ENCODE results near the gene RHEX.

DNA sequence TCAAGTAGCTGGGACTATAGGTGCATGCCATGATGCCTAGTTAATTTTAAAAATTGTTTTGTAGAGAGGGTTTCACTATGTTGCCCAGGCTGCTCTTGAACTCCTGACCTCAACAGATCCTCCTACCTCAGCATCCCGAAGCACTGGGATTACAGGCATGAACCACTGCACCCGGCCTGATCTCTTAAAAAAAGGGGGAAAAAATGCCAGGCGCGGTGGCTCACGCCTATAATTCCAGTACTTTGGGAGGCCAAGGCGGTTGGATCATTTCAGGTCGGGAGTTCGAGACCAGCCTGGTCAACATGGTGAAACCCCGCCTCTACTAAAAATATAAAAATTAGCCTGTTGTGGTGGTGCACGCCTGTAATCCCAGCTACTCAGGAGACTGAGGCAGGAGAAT is 51.0 kb downstream of the RHEX start:
- no peak for TF ChIP-seq EZH2 (IDR thresholded peaks at IDR 0.05; ENCODE audit: borderline replicate concordance, insufficient read depth, low read depth, low read length, poor library complexity, severe bottlenecking)
- TF ChIP-seq, protein P1, sequence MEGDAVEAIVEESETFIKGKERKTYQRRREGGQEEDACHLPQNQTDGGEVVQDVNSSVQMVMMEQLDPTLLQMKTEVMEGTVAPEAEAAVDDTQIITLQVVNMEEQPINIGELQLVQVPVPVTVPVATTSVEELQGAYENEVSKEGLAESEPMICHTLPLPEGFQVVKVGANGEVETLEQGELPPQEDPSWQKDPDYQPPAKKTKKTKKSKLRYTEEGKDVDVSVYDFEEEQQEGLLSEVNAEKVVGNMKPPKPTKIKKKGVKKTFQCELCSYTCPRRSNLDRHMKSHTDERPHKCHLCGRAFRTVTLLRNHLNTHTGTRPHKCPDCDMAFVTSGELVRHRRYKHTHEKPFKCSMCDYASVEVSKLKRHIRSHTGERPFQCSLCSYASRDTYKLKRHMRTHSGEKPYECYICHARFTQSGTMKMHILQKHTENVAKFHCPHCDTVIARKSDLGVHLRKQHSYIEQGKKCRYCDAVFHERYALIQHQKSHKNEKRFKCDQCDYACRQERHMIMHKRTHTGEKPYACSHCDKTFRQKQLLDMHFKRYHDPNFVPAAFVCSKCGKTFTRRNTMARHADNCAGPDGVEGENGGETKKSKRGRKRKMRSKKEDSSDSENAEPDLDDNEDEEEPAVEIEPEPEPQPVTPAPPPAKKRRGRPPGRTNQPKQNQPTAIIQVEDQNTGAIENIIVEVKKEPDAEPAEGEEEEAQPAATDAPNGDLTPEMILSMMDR (IDR thresholded peaks at IDR 0.05), result no peak
